ENCODE results near the gene BSX.
A peak's percentile ranks its signal among the peaks of the same experiment; 100 is the strongest.

The BSX gene

GRCh38 chr11:122981388-122982264 is at the start of gene BSX:
Gene BSX, minus strand, starts transcription at chr11:122981834. Its CDS starts 163 bp downstream, at chr11:122981671.
- peak; percentile 95 for DNase-seq (ENCODE audit: low spot score)

- DNase-seq (ENCODE audit: low spot score), result no peak
Observed at GRCh38 chr11:123030517-123030916, 48.9 kb upstream of the BSX start.

- DNase-seq (ENCODE audit: low spot score), result peak; percentile 56
Observed at GRCh38 chr11:123020968-123021367, 39.3 kb upstream of the BSX start.

GRCh38 chr11:123018702-123019101 is 37.1 kb upstream of the BSX start:
- no peak for DNase-seq (ENCODE audit: low spot score)

- no peak for DNase-seq (ENCODE audit: low spot score)
Observed at GRCh38 chr11:123011510-123011909, 29.9 kb upstream of the BSX start.

- no peak for DNase-seq (ENCODE audit: low spot score)
Observed at GRCh38 chr11:123006860-123007542, 25.4 kb upstream of the BSX start.

GRCh38 chr11:123000721-123001120 is 19.1 kb upstream of the BSX start:
- DNase-seq (ENCODE audit: low spot score), result no peak

GRCh38 chr11:122998727-122999366 is 17.2 kb upstream of the BSX start:
- no peak for DNase-seq (ENCODE audit: low spot score)

- DNase-seq (ENCODE audit: low spot score), result no peak
Observed at GRCh38 chr11:122995526-122995925, 13.9 kb upstream of the BSX start.

GRCh38 chr11:122984186-122985011 is 2.8 kb upstream of the BSX start:
- DNase-seq (ENCODE audit: low spot score), result peak; percentile 69

GRCh38 chr11:122983438-122984185 is 2.0 kb upstream of the BSX start:
- no peak for DNase-seq (ENCODE audit: low spot score)

GRCh38 chr11:122979815-122980595 is 1.6 kb downstream of the BSX start:
- DNase-seq (ENCODE audit: low spot score), result no peak

GRCh38 chr11:122979103-122979814 is 2.4 kb downstream of the BSX start:
- DNase-seq (ENCODE audit: low spot score), result peak; percentile 60

- DNase-seq (ENCODE audit: low spot score), result no peak
Observed at GRCh38 chr11:122978299-122978620, 3.4 kb downstream of the BSX start.

GRCh38 chr11:122977470-122978298 is 4.0 kb downstream of the BSX start:
- DNase-seq (ENCODE audit: low spot score), result peak; percentile 70

GRCh38 chr11:122976734-122977469 is 4.7 kb downstream of the BSX start:
- peak; percentile 62 for DNase-seq (ENCODE audit: low spot score)

- no peak for DNase-seq (ENCODE audit: low spot score)
Observed at GRCh38 chr11:122976061-122976733, 5.4 kb downstream of the BSX start.

- no peak for DNase-seq (ENCODE audit: low spot score)
Observed at GRCh38 chr11:122963961-122964360, 17.7 kb downstream of the BSX start.

All from ecto neural progenitor cell (in vitro differentiated cells).